Neuronal stem cell (in vitro differentiated cells): ENCODE data around the gene MAD1L1.

ENCODE experiments used
- DNase-seq: peaks from one replicate; pipeline ENCODE4 v3.0.0-alpha.2; 2013; ENCODE audit warnings: low spot score
- H2AFZ ChIP-seq: one replicate; pipeline ENCODE4 v1.6.1; 2013; ENCODE audit warnings: mild to moderate bottlenecking, low read length, inconsistent platforms
- H2AK5ac ChIP-seq: 2 replicates; pipeline ENCODE4 v1.6.1; 2013; ENCODE audit warnings: low read depth, mild to moderate bottlenecking, inconsistent platforms, low read length, moderate library complexity, mixed read lengths
- H2BK120ac ChIP-seq: 2 replicates; pipeline ENCODE4 v1.6.1; 2013; ENCODE audit warnings: low read depth, mild to moderate bottlenecking, inconsistent platforms, low read length, moderate library complexity, mixed read lengths
- H2BK12ac ChIP-seq: one replicate; pipeline ENCODE4 v1.6.1; 2013; ENCODE audit warnings: low read length, inconsistent platforms
- H2BK15ac ChIP-seq: 2 replicates; pipeline ENCODE4 v1.6.1; 2013; ENCODE audit warnings: mild to moderate bottlenecking, low read length, inconsistent platforms, mixed read lengths
- H2BK5ac ChIP-seq: one replicate; pipeline ENCODE4 v1.6.1; 2013; ENCODE audit warnings: inconsistent platforms, mild to moderate bottlenecking, low read length, moderate library complexity
- H3K14ac ChIP-seq: one replicate; pipeline ENCODE4 v1.6.1; 2013; ENCODE audit warnings: low read length, inconsistent platforms
- H3K18ac ChIP-seq: 2 replicates; pipeline ENCODE4 v1.6.1; 2013; ENCODE audit warnings: low read length, inconsistent platforms
- H3K23ac ChIP-seq: 2 replicates; pipeline ENCODE4 v1.6.1; 2013; ENCODE audit warnings: low read depth, mild to moderate bottlenecking, mixed read lengths, low read length, inconsistent platforms; ENCODE audit not compliant: poor library complexity
- H3K27ac ChIP-seq: replicated peaks from 3 replicates; pipeline ENCODE4 v1.5.1; 2013; ENCODE audit warnings: low read length, inconsistent platforms
- H3K27me3 ChIP-seq, 3 experiments: 2 replicates each; pipeline ENCODE4 v1.6.1; 2013; ENCODE audit warnings: low read length in 3 of 3, mild to moderate bottlenecking in 2 of 3, inconsistent platforms in 1 of 3, low read depth in 1 of 3, mixed read lengths in 1 of 3, moderate library complexity in 1 of 3; ENCODE audit not compliant: control insufficient read depth in 3 of 3, insufficient read depth in 3 of 3
- H3K36me3 ChIP-seq, 2 donors: replicated peaks in 1 of 2; 2 replicates each; pipeline ENCODE4 v1.6.1; 2013; ENCODE audit warnings: low read length in 2 of 2; ENCODE audit not compliant: control insufficient read depth in 2 of 2, insufficient read depth in 2 of 2
- H3K4ac ChIP-seq: 2 replicates; pipeline ENCODE4 v1.6.1; 2013; ENCODE audit warnings: inconsistent platforms, mild to moderate bottlenecking, low read length, moderate library complexity
- H3K4me1 ChIP-seq, 2 donors: 1 replicate in 1 of 2; 2 replicates in 1 of 2; pipeline ENCODE4 v1.6.1; 2013; ENCODE audit warnings: low read length in 2 of 2, low read depth in 1 of 2; ENCODE audit not compliant: control insufficient read depth in 2 of 2, insufficient read depth in 1 of 2
- H3K4me2 ChIP-seq: one replicate; pipeline ENCODE4 v1.6.1; 2013; ENCODE audit warnings: mild to moderate bottlenecking, low read length, inconsistent platforms; ENCODE audit not compliant: insufficient read depth, poor library complexity, severe bottlenecking
- H3K4me3 ChIP-seq, 2 donors: 2 replicates each; pipeline ENCODE4 v1.5.1; 2013; ENCODE audit warnings: low read length in 2 of 2, mild to moderate bottlenecking in 2 of 2, inconsistent platforms in 1 of 2, moderate library complexity in 1 of 2
- H3K79me1 ChIP-seq: one replicate; pipeline ENCODE4 v1.6.1; 2013; ENCODE audit warnings: low read depth, mild to moderate bottlenecking, inconsistent platforms, low read length, moderate library complexity
- H3K9ac ChIP-seq: one replicate; pipeline ENCODE4 v1.6.1; 2013; ENCODE audit warnings: mild to moderate bottlenecking, low read depth, low read length, inconsistent platforms; ENCODE audit not compliant: poor library complexity
- H3K9me3 ChIP-seq, 2 donors: replicated peaks in 1 of 2; 2 replicates each; pipeline versions ENCODE3 to v1.6.1; 2013; ENCODE audit warnings: low read length in 2 of 2, mild to moderate bottlenecking in 2 of 2, inconsistent platforms in 1 of 2, low read depth in 1 of 2, mixed read lengths in 1 of 2, moderate library complexity in 1 of 2; ENCODE audit not compliant: control insufficient read depth in 2 of 2, insufficient read depth in 1 of 2
- H4K8ac ChIP-seq: one replicate; pipeline ENCODE4 v1.6.1; 2013; ENCODE audit warnings: low read depth, mild to moderate bottlenecking, inconsistent platforms, low read length, moderate library complexity
- H4K91ac ChIP-seq: one replicate; pipeline ENCODE4 v1.6.1; 2013; ENCODE audit warnings: low read length, low read depth, mild to moderate bottlenecking, inconsistent platforms; ENCODE audit not compliant: poor library complexity
- WGBS, 2 donors: extraction: QIAGEN DNeasy Blood & Tissue Kit; methylation state at CpG; one replicate each; pipeline ENCODE4 v1.1.7; 2013; ENCODE audit warnings: missing lambda C conversion rate in 2 of 2, mixed read lengths in 1 of 2; ENCODE audit not compliant: insufficient read length in 2 of 2, insufficient replicate concordance in 1 of 2; ENCODE audit errors: extremely low coverage in 2 of 2; 5-methylcytosine and 5-hydroxymethylcytosine counted together

The MAD1L1 gene

GRCh38 chr7:2180081-2180480 lies 52.7 kb downstream of the MAD1L1 start:
- H3K27ac ChIP-seq: peak overlapping the region; percentile 36
- H4K8ac ChIP-seq: no peak overlapping the region
- H3K4me3 ChIP-seq: no peak overlapping the region

GRCh38 chr7:2175514-2175913 lies 57.2 kb downstream of the MAD1L1 start:
- no peak overlapping the region for H3K23ac ChIP-seq
- DNase-seq: no peak
- H2BK12ac ChIP-seq: no peak overlapping the region
- no peak overlapping the region for H3K18ac ChIP-seq
- H2BK5ac ChIP-seq: no peak overlapping the region
- peaks cover 2% of the 10 kb centered on the region for H3K79me1 ChIP-seq
- H2BK15ac ChIP-seq: no peak overlapping the region
- H3K4me3 ChIP-seq: no peak overlapping the region
- H4K8ac ChIP-seq: no peak overlapping the region
- no CpG with 5 or more reads among the region's 2 CpGs for WGBS, 2 donors
- H2BK120ac ChIP-seq: no peak overlapping the region
- peaks cover 1 to 3% of the 10 kb centered on the region in 2 donors for H3K9me3 ChIP-seq
- H3K27me3 ChIP-seq: no peaks in the 10 kb centered on the region
- H2AK5ac ChIP-seq: no peak overlapping the region
- H3K4me2 ChIP-seq: no peak overlapping the region
- H2AFZ ChIP-seq: no peak overlapping the region
- no peak overlapping the region for H3K4ac ChIP-seq
- peaks cover 9 to 30% of the 10 kb centered on the region in 2 donors for H3K36me3 ChIP-seq
- H4K91ac ChIP-seq: no peak overlapping the region
- no peak overlapping the region for H3K9ac ChIP-seq
- no peak overlapping the region for H3K27ac ChIP-seq
- H3K4me1 ChIP-seq: peaks cover 3 to 9% of the 10 kb centered on the region in 2 donors
- no peak overlapping the region for H3K14ac ChIP-seq

More at GRCh38 chr7:2180081-2180480, 52.7 kb downstream of the MAD1L1 start:
- Histone ChIP-seq H3K23ac (no peak overlapping the region), H3K27me3 (no peaks in the 10 kb centered on the region), H2BK15ac (no peak overlapping the region), H2AK5ac (no peak overlapping the region), H2BK5ac (no peak overlapping the region), H3K4me2 (no peak overlapping the region), H2BK120ac (no peak overlapping the region), H3K36me3 (peaks cover 7 to 30% of the 10 kb centered on the region in 2 donors), H3K79me1 (peaks cover 5% of the 10 kb centered on the region), H2BK12ac (no peak overlapping the region), H3K4ac (no peak overlapping the region), H4K91ac (no peak overlapping the region), H3K9ac (no peak overlapping the region), H3K18ac (peak overlapping the region; percentile 33), H3K14ac (no peak overlapping the region), H3K4me1 (peaks cover 2 to 3% of the 10 kb centered on the region in 2 donors), H3K9me3 (peaks cover 0 to 2% of the 10 kb centered on the region in 2 donors), H2AFZ (no peak overlapping the region)
- no CpG with 5 or more reads among the region's 8 CpGs for WGBS, 2 donors
- no peak for DNase-seq

GRCh38 chr7:2175091-2175490 lies 57.7 kb downstream of the MAD1L1 start:
- Histone ChIP-seq H2AFZ (no peak overlapping the region), H4K91ac (no peak overlapping the region), H3K14ac (no peak overlapping the region), H2AK5ac (no peak overlapping the region), H2BK15ac (no peak overlapping the region), H3K27ac (no peak overlapping the region), H2BK5ac (no peak overlapping the region), H3K4ac (no peak overlapping the region), H3K9me3 (peaks cover 1 to 3% of the 10 kb centered on the region in 2 donors), H3K36me3 (peaks cover 11 to 30% of the 10 kb centered on the region in 2 donors), H3K27me3 (no peaks in the 10 kb centered on the region), H4K8ac (no peak overlapping the region), H3K9ac (no peak overlapping the region), H3K4me1 (peaks cover 3 to 12% of the 10 kb centered on the region in 2 donors), H3K4me3 (peak overlapping the region in 1 of 2 donors; percentile 61), H3K79me1 (peaks cover 2% of the 10 kb centered on the region), H2BK120ac (no peak overlapping the region), H3K23ac (no peak overlapping the region), H2BK12ac (no peak overlapping the region), H3K4me2 (no peak overlapping the region), H3K18ac (no peak overlapping the region)
- no CpG with 5 or more reads among the region's 15 CpGs for WGBS, 2 donors
- DNase-seq: no peak

GRCh38 chr7:2173189-2173827 lies 59.4 kb downstream of the MAD1L1 start:
- H3K27me3 ChIP-seq: no peaks in the 10 kb centered on the region
- no peak overlapping the region for H3K4ac ChIP-seq
- no peak overlapping the region for H4K91ac ChIP-seq
- no CpG with 5 or more reads among the region's 15 CpGs for WGBS, 2 donors
- peaks cover 10 to 14% of the 10 kb centered on the region in 2 donors for H3K4me1 ChIP-seq
- no peak overlapping the region for H3K4me3 ChIP-seq
- H3K14ac ChIP-seq: no peak overlapping the region
- H2AK5ac ChIP-seq: no peak overlapping the region
- H2AFZ ChIP-seq: no peak overlapping the region
- H2BK5ac ChIP-seq: no peak overlapping the region
- H3K27ac ChIP-seq: no peak overlapping the region
- H2BK15ac ChIP-seq: no peak overlapping the region
- no peak overlapping the region for H3K18ac ChIP-seq
- H3K36me3 ChIP-seq: peaks cover 10 to 38% of the 10 kb centered on the region in 2 donors
- no peak overlapping the region for H3K23ac ChIP-seq
- H3K4me2 ChIP-seq: no peak overlapping the region
- DNase-seq: no peak
- no peak overlapping the region for H4K8ac ChIP-seq
- H2BK120ac ChIP-seq: no peak overlapping the region
- H3K9me3 ChIP-seq: peaks cover 3 to 5% of the 10 kb centered on the region in 2 donors
- no peak overlapping the region for H3K9ac ChIP-seq
- H3K79me1 ChIP-seq: peaks cover 2% of the 10 kb centered on the region
- H2BK12ac ChIP-seq: no peak overlapping the region
